NCI-H345 treated with DMSO at 0.1 percent for 48 hours (cell line): ENCODE results near the gene APOL5.

Experiments
- DNase-seq: peaks from one replicate; lab custom pipeline; 2025; ENCODE audit not compliant: unreplicated experiment; lab: John Stamatoyannopoulos, UW

The APOL5 gene

GRCh38 chr22:35739931-35740380 lies 22.3 kb downstream of the APOL5 start:
- DNase-seq = no peak

- no peak for DNase-seq
Measured at GRCh38 chr22:35740616-35741015, 22.9 kb downstream of the APOL5 start.

- DNase-seq = no peak
Measured at GRCh38 chr22:35742342-35743100, 24.8 kb downstream of the APOL5 start.

GRCh38 chr22:35743326-35743860 lies 25.7 kb downstream of the APOL5 start:
- no peak for DNase-seq

- DNase-seq = no peak
Measured at GRCh38 chr22:35746248-35746647, 28.6 kb downstream of the APOL5 start.

GRCh38 chr22:35746946-35747703 lies 29.5 kb downstream of the APOL5 start:
- DNase-seq = no peak

GRCh38 chr22:35749808-35750207 lies 32.1 kb downstream of the APOL5 start:
- DNase-seq = no peak

GRCh38 chr22:35752006-35752862 lies 34.6 kb downstream of the APOL5 start:
- DNase-seq = no peak

GRCh38 chr22:35752863-35753189 lies 35.2 kb downstream of the APOL5 start:
- no peak for DNase-seq

- DNase-seq = no peak
Measured at GRCh38 chr22:35754761-35755160, 37.1 kb downstream of the APOL5 start.

- no peak for DNase-seq
Measured at GRCh38 chr22:35756722-35757121, 39.0 kb downstream of the APOL5 start.

- no peak for DNase-seq
Measured at GRCh38 chr22:35758394-35758793, 40.7 kb downstream of the APOL5 start.

- DNase-seq = no peak
Measured at GRCh38 chr22:35761037-35761436, 43.4 kb downstream of the APOL5 start.

- DNase-seq = no peak
Measured at GRCh38 chr22:35766654-35767580, 49.2 kb downstream of the APOL5 start.

- DNase-seq = no peak
Measured at GRCh38 chr22:35769974-35770373, 52.3 kb downstream of the APOL5 start.

- DNase-seq = no peak
Measured at GRCh38 chr22:35775339-35775738, 57.7 kb downstream of the APOL5 start.

GRCh38 chr22:35777335-35777975 lies 59.8 kb downstream of the APOL5 start:
- no peak for DNase-seq
